Activated T-cell treated with anti-CD3 and anti-CD28 coated beads, Interleukin-2, amount 50 U/mL, for 4 hours (primary cell): ENCODE measurements around the gene SPAG8. TPM values are rescaled to one million over a fixed set of nuclear protein-coding genes. Genes with fewer than 3 reads are reported as not detected.

ENCODE experiments used
- ATAC-seq, 2 donors: fragments of 200-7000 bp; cut with Tn5 transposase; one replicate each; pipeline ENCODE4 v1.10.0; 2021
- DNase-seq: peaks from one replicate; pipeline ENCODE4 v3.0.0-alpha.2; 2020
- H3K27me3 Mint-ChIP-seq: one replicate; pipeline ENCODE4 v1.8.0; 2021; ENCODE audit warnings: low read depth, mixed read lengths
- H3K36me3 Mint-ChIP-seq: one replicate; pipeline ENCODE4 v1.8.0; 2022; ENCODE audit warnings: mixed read lengths; ENCODE audit not compliant: insufficient read depth
- H3K4me1 Mint-ChIP-seq: one replicate; pipeline ENCODE4 v1.8.0; 2021; ENCODE audit warnings: low read depth, mixed read lengths
- H3K4me3 Mint-ChIP-seq: one replicate; pipeline ENCODE4 v1.8.0; 2021; ENCODE audit warnings: mild to moderate bottlenecking, moderate library complexity, mixed read lengths
- H3K9me3 Mint-ChIP-seq: one replicate; pipeline ENCODE4 v1.8.0; 2021; ENCODE audit warnings: mixed read lengths
- total RNA-seq, 3 donors: library from RNA; stranded (reverse); gene quantifications; one replicate each; pipeline ENCODE4 v1.2.1, GENCODE V29; 2021

SPAG8 gene
- total RNA-seq, 3 donors from 2014 or later = 0.27 to 0.48 (median 0.40) TPM

GRCh38 chr9:35829764-35830096 lies 17.7 kb upstream of the SPAG8 start:
- H3K9me3 Mint-ChIP-seq = no peaks in the 10 kb centered on the region
- no peaks in the 10 kb centered on the region for H3K27me3 Mint-ChIP-seq
- ATAC-seq (no peak), DNase-seq (no peak)
- H3K36me3 Mint-ChIP-seq = no peaks in the 10 kb centered on the region
- H3K4me3 Mint-ChIP-seq = peak overlapping the region; percentile 74
- H3K4me1 Mint-ChIP-seq = peaks cover 33% of the 10 kb centered on the region

DNA sequence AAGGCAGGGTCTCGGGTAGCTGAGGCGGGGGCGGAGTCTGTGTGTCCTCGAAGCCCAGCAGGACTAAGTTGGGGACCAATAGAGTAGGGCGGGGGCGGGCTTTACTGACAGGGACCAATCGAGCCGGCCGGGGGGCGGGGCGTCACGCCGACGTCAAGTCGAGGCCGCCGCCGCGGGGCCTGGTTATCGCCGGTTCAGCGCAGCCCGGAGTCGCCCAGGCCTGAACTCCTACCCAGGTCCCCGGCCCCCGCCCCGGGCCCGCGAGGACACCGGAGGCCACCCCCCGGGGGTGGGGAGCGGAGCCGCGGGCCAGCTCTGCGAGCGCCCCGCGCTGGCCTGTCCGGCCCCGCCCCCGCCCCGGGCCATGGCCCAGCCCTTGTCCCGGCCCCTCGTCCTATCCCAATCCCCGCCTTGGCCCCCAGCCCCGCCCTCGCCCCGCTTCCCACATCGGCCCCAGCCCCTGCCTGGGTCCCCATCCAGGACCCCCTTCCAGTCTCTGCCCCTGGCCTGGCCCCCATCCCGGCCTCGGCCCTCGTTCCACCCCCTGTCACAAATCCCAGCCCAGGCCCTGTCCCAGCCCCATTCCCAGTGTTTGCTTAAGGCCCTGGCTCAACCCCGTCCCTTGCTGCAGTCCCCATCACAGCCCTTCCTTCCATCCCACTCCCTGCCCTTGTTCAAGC lies 17.2 kb upstream of the SPAG8 start, which contains the start of gene TMEM8B:
Gene TMEM8B (plus strand): TSS at position 145 of the 680 bp plus-strand sequence. CDS start 220 bp downstream, at position 365.
- H3K36me3 Mint-ChIP-seq = no peaks in the 10 kb centered on the region
- H3K4me3 Mint-ChIP-seq = peak within 1 kb of the TSS; percentile 97
- DNase-seq (peak; percentile 94), ATAC-seq (peak; percentile 97 to 98)
- H3K4me1 Mint-ChIP-seq = peaks cover 28% of the 10 kb centered on the region
- H3K27me3 Mint-ChIP-seq = no peaks in the 10 kb centered on the region
- no peaks in the 10 kb centered on the region for H3K9me3 Mint-ChIP-seq

- H3K4me3 Mint-ChIP-seq = peak within 1 kb of the TSS; percentile 97
- H3K36me3 Mint-ChIP-seq = no peaks in the 10 kb centered on the region
These were observed 16.6 kb upstream of the SPAG8 start, which contains the start of gene FAM221B for GRCh38 chr9:35828716-35829083. Gene FAM221B, minus strand, starts transcription at chr9:35828732. Its CDS starts 2,571 bp downstream, at chr9:35826161.

GRCh38 chr9:35827486-35827885 lies 15.4 kb upstream of the SPAG8 start:
- no peak for ATAC-seq
- peaks cover 28% of the 10 kb centered on the region for H3K4me1 Mint-ChIP-seq

More at GRCh38 chr9:35828716-35829083, 16.6 kb upstream of the SPAG8 start, which contains the start of gene FAM221B:
- Mint-ChIP-seq H3K4me1 (peaks cover 28% of the 10 kb centered on the region), H3K9me3 (no peaks in the 10 kb centered on the region), H3K27me3 (no peaks in the 10 kb centered on the region)
- DNase-seq (no peak), ATAC-seq (peak; percentile 6 to 8)

GRCh38 chr9:35826071-35826701 lies 14.1 kb upstream of the SPAG8 start:
- ATAC-seq (peak; percentile 34 to 37), DNase-seq (no peak)
- no peaks in the 10 kb centered on the region for H3K9me3 Mint-ChIP-seq
- no peaks in the 10 kb centered on the region for H3K27me3 Mint-ChIP-seq
- H3K4me3 Mint-ChIP-seq = no peak overlapping the region
- H3K4me1 Mint-ChIP-seq = peaks cover 26% of the 10 kb centered on the region
- H3K36me3 Mint-ChIP-seq = no peaks in the 10 kb centered on the region

More at GRCh38 chr9:35827486-35827885, 15.4 kb upstream of the SPAG8 start:
- no peak for DNase-seq
- Mint-ChIP-seq H3K9me3 (no peaks in the 10 kb centered on the region), H3K4me3 (peak overlapping the region; percentile 97), H3K36me3 (no peaks in the 10 kb centered on the region), H3K27me3 (no peaks in the 10 kb centered on the region)

DNA sequence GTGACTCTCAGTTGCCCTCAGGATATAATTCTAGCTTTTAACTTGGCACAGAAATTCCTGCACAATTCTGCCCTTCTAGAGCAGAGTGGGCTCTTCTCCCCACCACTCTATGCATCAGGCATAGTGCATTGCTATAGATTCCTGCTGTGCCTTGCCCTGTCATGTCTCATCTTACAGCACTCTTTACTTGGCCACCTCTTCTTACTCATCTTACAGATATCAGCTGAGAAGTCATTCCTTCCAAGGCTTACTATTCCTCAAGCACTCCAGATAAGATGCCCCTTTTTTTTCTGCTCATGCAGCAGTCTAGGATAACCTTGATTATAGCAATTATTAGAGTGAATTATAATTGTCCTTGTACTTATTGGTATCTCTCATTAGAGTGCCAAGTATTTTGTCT lies 10.9 kb upstream of the SPAG8 start:
- H3K4me1 Mint-ChIP-seq = peaks cover 5% of the 10 kb centered on the region
- H3K36me3 Mint-ChIP-seq = no peaks in the 10 kb centered on the region
- H3K4me3 Mint-ChIP-seq = no peak overlapping the region
- H3K9me3 Mint-ChIP-seq = no peaks in the 10 kb centered on the region
- DNase-seq (no peak), ATAC-seq (no peak)
- peaks cover 2% of the 10 kb centered on the region for H3K27me3 Mint-ChIP-seq

GRCh38 chr9:35820076-35820475 lies 8.0 kb upstream of the SPAG8 start:
- ATAC-seq (no peak), DNase-seq (no peak)
- peaks cover 2% of the 10 kb centered on the region for H3K27me3 Mint-ChIP-seq
- H3K9me3 Mint-ChIP-seq = no peaks in the 10 kb centered on the region
- no peak overlapping the region for H3K4me3 Mint-ChIP-seq
- H3K4me1 Mint-ChIP-seq = peaks cover 4% of the 10 kb centered on the region
- no peaks in the 10 kb centered on the region for H3K36me3 Mint-ChIP-seq

DNA sequence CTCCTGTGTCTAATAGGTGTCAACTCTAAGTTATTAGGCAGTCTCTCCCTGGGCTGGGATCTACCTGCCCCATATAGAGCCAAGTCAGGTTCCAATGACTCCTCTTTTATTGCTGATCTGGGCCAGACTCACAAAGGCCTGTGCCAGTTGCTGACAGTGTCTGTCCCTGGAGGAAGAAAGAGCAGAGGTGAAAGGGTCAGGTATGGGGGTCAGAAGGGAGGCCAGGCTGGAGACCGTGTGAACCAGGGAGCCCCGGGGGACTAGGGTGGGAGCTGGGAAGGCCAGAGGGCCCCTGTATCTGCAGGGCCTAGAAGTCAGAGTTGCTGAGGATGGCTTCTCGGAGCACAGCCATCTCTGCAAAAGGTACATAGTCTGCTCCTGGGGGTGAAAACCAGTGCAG lies 6.3 kb upstream of the SPAG8 start:
- H3K4me1 Mint-ChIP-seq = peaks cover 14% of the 10 kb centered on the region
- no peaks in the 10 kb centered on the region for H3K36me3 Mint-ChIP-seq
- no peaks in the 10 kb centered on the region for H3K9me3 Mint-ChIP-seq
- H3K27me3 Mint-ChIP-seq = peaks cover 2% of the 10 kb centered on the region
- ATAC-seq (no peak), DNase-seq (no peak)
- H3K4me3 Mint-ChIP-seq = no peak overlapping the region

GRCh38 chr9:35816708-35817107 lies 4.6 kb upstream of the SPAG8 start:
- H3K4me3 Mint-ChIP-seq = peak overlapping the region; percentile 93
- H3K9me3 Mint-ChIP-seq = no peaks in the 10 kb centered on the region

GRCh38 chr9:35814841-35815543 lies 2.9 kb upstream of the SPAG8 start, which contains the start of gene HINT2:
Gene HINT2, minus strand, starts transcription at chr9:35815042. Its CDS starts 63 bp downstream, at chr9:35814979.
- H3K27me3 Mint-ChIP-seq = peaks cover 2% of the 10 kb centered on the region
- peak within 1 kb of the TSS; percentile 93 for H3K4me3 Mint-ChIP-seq
- H3K36me3 Mint-ChIP-seq = no peaks in the 10 kb centered on the region
- DNase-seq (peak; percentile 95), ATAC-seq (peak; percentile 87 to 90)
- peaks cover 32% of the 10 kb centered on the region for H3K4me1 Mint-ChIP-seq
- H3K9me3 Mint-ChIP-seq = no peaks in the 10 kb centered on the region

More at GRCh38 chr9:35816708-35817107, 4.6 kb upstream of the SPAG8 start:
- Mint-ChIP-seq H3K4me1 (peaks cover 30% of the 10 kb centered on the region), H3K27me3 (peaks cover 2% of the 10 kb centered on the region), H3K36me3 (no peaks in the 10 kb centered on the region)
- DNase-seq (no peak), ATAC-seq (no peak)

DNA sequence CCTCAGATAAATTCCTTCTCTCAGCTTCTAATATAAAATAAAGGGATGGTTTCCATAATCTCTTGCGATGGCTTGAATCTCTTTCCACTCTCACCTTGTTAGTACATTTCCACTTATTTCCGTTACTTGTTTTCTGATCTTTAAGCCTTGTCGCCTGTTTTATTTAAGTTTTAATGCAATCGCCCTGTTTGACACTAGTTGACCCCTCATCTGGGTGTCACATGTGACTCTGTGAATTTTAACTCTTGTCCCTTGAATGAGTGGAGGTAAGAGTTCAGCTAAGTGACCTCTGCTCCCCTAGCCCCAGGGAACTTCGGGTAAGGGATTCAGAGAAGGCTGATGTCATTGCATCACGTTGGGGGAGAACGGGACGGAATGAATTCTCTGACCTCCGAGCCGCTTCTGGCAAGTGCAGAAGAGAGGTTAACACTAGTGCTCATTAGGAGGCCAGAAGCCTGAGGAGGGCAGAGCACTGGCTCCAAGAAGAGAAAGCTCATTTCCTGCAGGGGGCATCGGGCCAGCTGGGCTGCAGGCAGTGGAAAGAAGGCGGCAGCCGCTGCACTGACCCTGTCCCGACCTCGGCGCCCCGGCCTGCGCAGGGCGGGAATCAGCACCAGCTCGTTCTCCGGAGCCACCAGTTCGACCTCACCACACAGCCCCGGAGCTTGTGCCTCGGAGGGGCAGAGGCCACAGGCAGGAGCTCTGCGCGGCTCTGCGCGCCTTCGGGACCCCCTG lies 2.2 kb upstream of the SPAG8 start:
- peaks cover 2% of the 10 kb centered on the region for H3K27me3 Mint-ChIP-seq
- no peaks in the 10 kb centered on the region for H3K36me3 Mint-ChIP-seq
- peak; percentile 2 to 8 for ATAC-seq
- no peaks in the 10 kb centered on the region for H3K9me3 Mint-ChIP-seq
- peaks cover 32% of the 10 kb centered on the region for H3K4me1 Mint-ChIP-seq
- H3K4me3 Mint-ChIP-seq = peak overlapping the region; percentile 93
- no peak for DNase-seq

GRCh38 chr9:35813434-35814105 lies 1.5 kb upstream of the SPAG8 start:
- Mint-ChIP-seq H3K36me3 (peaks cover 2% of the 10 kb centered on the region), H3K9me3 (no peaks in the 10 kb centered on the region), H3K4me1 (peaks cover 32% of the 10 kb centered on the region), H3K27me3 (no peaks in the 10 kb centered on the region), H3K4me3 (peak overlapping the region; percentile 93)
- no peak for ATAC-seq
- no peak for DNase-seq

DNA sequence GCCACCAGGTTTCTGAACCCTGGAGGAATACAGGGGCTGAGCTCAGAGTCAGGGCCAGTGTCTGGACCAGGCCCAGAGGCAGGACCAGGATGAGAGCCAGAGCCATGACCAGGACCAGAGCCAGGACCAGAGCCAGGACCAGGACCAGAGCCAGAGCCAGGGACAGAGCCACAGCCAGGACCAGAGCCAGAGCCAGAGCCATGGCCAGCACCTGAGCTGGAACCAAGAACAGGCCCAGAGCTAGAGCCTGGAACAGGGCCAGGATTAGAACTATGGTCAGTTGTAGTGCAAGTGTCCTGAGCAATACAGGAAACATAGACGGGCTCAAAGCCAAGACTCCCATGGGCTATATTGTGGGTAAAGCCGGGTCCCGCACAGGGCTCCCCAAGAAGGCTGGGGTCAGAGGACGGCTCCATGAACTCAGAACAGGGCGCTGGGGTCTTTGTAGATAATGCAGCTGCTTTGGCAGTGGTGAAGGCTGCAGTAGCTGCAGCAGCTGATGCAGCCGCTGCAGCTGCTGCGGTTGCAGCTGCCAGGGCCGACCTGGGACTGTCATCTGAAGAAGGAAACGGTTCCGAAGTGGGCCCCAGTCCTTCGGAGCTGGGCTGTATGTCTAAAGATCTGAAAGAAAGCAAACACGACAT lies 559 bp downstream of the SPAG8 start:
- Mint-ChIP-seq H3K36me3 (peaks cover 3% of the 10 kb centered on the region), H3K4me3 (peak overlapping the region; percentile 80), H3K9me3 (no peaks in the 10 kb centered on the region), H3K27me3 (no peaks in the 10 kb centered on the region), H3K4me1 (peaks cover 32% of the 10 kb centered on the region)
- no peak for DNase-seq
- ATAC-seq = no peak
